Kidney (tissue), 14 donors: ENCODE measurements around the gene PEAR1. TPM values are rescaled to one million over a fixed set of nuclear protein-coding genes. Genes with fewer than 3 reads are reported as not detected.

Experiments used
- DNase-seq, 5 donors: peaks; one replicate each; pipeline ENCODE4 v3.0.0-alpha.2; 2013 to 2020
- FAIRE-seq: peaks from 2 replicates; lab custom pipeline; 2012; peaks lifted over from hg19 to GRCh38; lab: Jason Lieb, UNC
- H3K27ac ChIP-seq, 2 donors: one replicate each; pipeline ENCODE4 v1.7.0; 2013; ENCODE audit warnings: low read depth in 2 of 2, low read length in 2 of 2, inconsistent platforms in 1 of 2
- H3K27me3 ChIP-seq: one replicate; pipeline ENCODE4 v1.7.1; 2013; ENCODE audit warnings: low read length, inconsistent platforms; ENCODE audit not compliant: control insufficient read depth, insufficient read depth
- H3K36me3 ChIP-seq, 3 donors: one replicate each; pipeline versions ENCODE4 v1.7.0 to v1.7.1; 2013; ENCODE audit warnings: low read length in 3 of 3, control low read depth in 1 of 3, inconsistent platforms in 1 of 3; ENCODE audit not compliant: insufficient read depth in 3 of 3, control insufficient read depth in 2 of 3
- H3K4me1 ChIP-seq, 3 donors: one replicate each; pipeline versions ENCODE4 v1.7.0 to v1.7.1; 2013; ENCODE audit warnings: low read length in 3 of 3, inconsistent platforms in 1 of 3, low read depth in 1 of 3; ENCODE audit not compliant: control insufficient read depth in 2 of 3, insufficient read depth in 2 of 3
- H3K4me3 ChIP-seq, 3 donors: one replicate each; pipeline versions ENCODE4 v1.7.0 to v1.8.1; 2013; ENCODE audit warnings: low read length in 3 of 3, control low read depth in 1 of 3, inconsistent platforms in 1 of 3
- H3K9ac ChIP-seq, 3 donors: one replicate each; pipeline versions ENCODE4 v1.7.0 to v1.7.1; 2013; ENCODE audit warnings: low read length in 3 of 3, control low read depth in 1 of 3, inconsistent platforms in 1 of 3
- H3K9me3 ChIP-seq, 3 donors: one replicate each; pipeline versions ENCODE4 v1.7.0 to v1.7.1; 2013; ENCODE audit warnings: low read length in 3 of 3, control low read depth in 1 of 3, inconsistent platforms in 1 of 3; ENCODE audit not compliant: control insufficient read depth in 2 of 3, insufficient read depth in 1 of 3
- CTCF ChIP-seq: IDR thresholded peaks from 3 replicates; pipeline ENCODE4 v1.5.1; 2012; ENCODE audit warnings: mild to moderate bottlenecking, moderate library complexity, borderline replicate concordance; ENCODE audit not compliant: insufficient read depth; ENCODE audit errors: extremely low read depth
- intact Hi-C: fragments of 100-400 bp; cut with DNase I; formaldehyde crosslinking; loops from one replicate; pipeline ENCODE4 v1.11.1; 2022
- polyA plus RNA-seq: library from polyadenylated mRNA; stranded (reverse); fragments of 350-450 nt; fragmentation: Illumina TruSeq; extraction: RNeasy Lipid Tissue Mini Kit (QIAGEN cat#74804); gene quantifications from one replicate; pipeline ENCODE4 v1.2.3, GENCODE V29; 2014; ENCODE audit warnings: low read depth, low replicate concordance; ENCODE audit not compliant: insufficient read depth
- total RNA-seq: library from RNA; stranded (reverse); fragmentation: NEBNext Ultra II Directional; extraction: Animal tissue kit (Norgen Biotek cat#: 25700); gene quantifications from one replicate; pipeline ENCODE4 v1.2.1, GENCODE V29; 2021
- donor health status: control.
- donor health status: control.
- donor health status: control.
- donor health status: control.
- donor health status: control.
- donor health status: DM: yes; HTN: yes; CAD: no.
- donor health status: Normal renal cell carcinoma (clear cell type).

The PEAR1 gene
- total and polyA plus RNA-seq, 2 donors from 2014 or later, result 4.5 to 17.2 TPM

GRCh38 chr1:156937883-156938282, 44.4 kb downstream of the PEAR1 start:
- H3K27ac ChIP-seq, result no peak overlapping the region
- intact Hi-C loops, result no loop called here
- no peaks in the 10 kb centered on the region for H3K27me3 ChIP-seq
- TF ChIP-seq CTCF, result no peak
- FAIRE-seq, result no peak
- H3K9me3 ChIP-seq, result no peaks in the 10 kb centered on the region
- no peak for DNase-seq
- no peak overlapping the region for H3K9ac ChIP-seq
- H3K4me3 ChIP-seq, result no peak overlapping the region
- no peaks in the 10 kb centered on the region for H3K4me1 ChIP-seq
- H3K36me3 ChIP-seq, result peaks cover 2 to 41% (median 32%) of the 10 kb centered on the region in 3 donors

- intact Hi-C loops, result no loop called here
- Histone ChIP-seq H3K27me3 (no peaks in the 10 kb centered on the region), H3K9ac (no peak overlapping the region), H3K27ac (no peak overlapping the region), H3K36me3 (peaks cover 2 to 48% (median 36%) of the 10 kb centered on the region in 3 donors), H3K9me3 (no peaks in the 10 kb centered on the region), H3K4me3 (no peak overlapping the region), H3K4me1 (no peaks in the 10 kb centered on the region)
- FAIRE-seq (no peak), DNase-seq (no peak)
- TF ChIP-seq CTCF, result no peak
Observed at GRCh38 chr1:156938813-156939212, 45.3 kb downstream of the PEAR1 start.

GRCh38 chr1:156939786-156940334, 46.3 kb downstream of the PEAR1 start:
- no peak for DNase-seq
- intact Hi-C loops, result no loop called here
- H3K9ac ChIP-seq, result no peak overlapping the region
- H3K4me1 ChIP-seq, result no peaks in the 10 kb centered on the region
- no peak for TF ChIP-seq CTCF
- H3K9me3 ChIP-seq, result no peaks in the 10 kb centered on the region
- no peak for FAIRE-seq
- no peaks in the 10 kb centered on the region for H3K27me3 ChIP-seq
- no peak overlapping the region for H3K27ac ChIP-seq
- H3K36me3 ChIP-seq, result peaks cover 2 to 58% (median 46%) of the 10 kb centered on the region in 3 donors
- H3K4me3 ChIP-seq, result no peak overlapping the region

- no peak for FAIRE-seq
- TF ChIP-seq CTCF, result no peak
- intact Hi-C loops, result no loop called here
- peak in 1 of 5 donors; percentile 19 for DNase-seq
- no peak overlapping the region for H3K4me3 ChIP-seq
- no peaks in the 10 kb centered on the region for H3K27me3 ChIP-seq
- H3K4me1 ChIP-seq, result no peaks in the 10 kb centered on the region
- H3K36me3 ChIP-seq, result peaks cover 2 to 72% (median 57%) of the 10 kb centered on the region in 3 donors
- no peak overlapping the region for H3K27ac ChIP-seq
- H3K9me3 ChIP-seq, result no peaks in the 10 kb centered on the region
- no peak overlapping the region for H3K9ac ChIP-seq
Observed at GRCh38 chr1:156941675-156942074, 48.2 kb downstream of the PEAR1 start.
